Fibroblast of lung (primary cell): ENCODE results near the gene CEP164. TPM values are rescaled to one million over a fixed set of nuclear protein-coding genes. Genes with fewer than 3 reads are reported as not detected.

Source experiments
- DNase-seq, 2 donors: peaks; one replicate each; pipeline versions ENCODE4 v3.0.0 to v3.0.0-alpha.2; 2010; ENCODE audit warnings: low read depth in 2 of 2
- H2AFZ ChIP-seq: 2 replicates; pipeline ENCODE4 v1.5.1; 2012; ENCODE audit warnings: low read length, control low read depth, inconsistent platforms
- H3K27ac ChIP-seq: 2 replicates; pipeline ENCODE4 v1.5.1; 2011; ENCODE audit warnings: low read length, control low read depth; ENCODE audit not compliant: insufficient read depth
- H3K27me3 ChIP-seq: 2 replicates; pipeline ENCODE4 v1.5.1; 2011; ENCODE audit warnings: mild to moderate bottlenecking, low read length; ENCODE audit not compliant: control insufficient read depth, insufficient read depth
- H3K36me3 ChIP-seq: 2 replicates; pipeline ENCODE4 v1.5.1; 2011; ENCODE audit warnings: low read length; ENCODE audit not compliant: control insufficient read depth, insufficient read depth
- H3K4me1 ChIP-seq: 2 replicates; pipeline ENCODE4 v1.5.1; 2011; ENCODE audit warnings: low read length; ENCODE audit not compliant: control insufficient read depth, insufficient read depth; ENCODE audit errors: extremely low read depth
- H3K4me2 ChIP-seq: 2 replicates; pipeline ENCODE4 v1.5.1; 2011; ENCODE audit warnings: low read length, control low read depth; ENCODE audit not compliant: insufficient read depth; ENCODE audit errors: extremely low read depth
- H3K4me3 ChIP-seq, 4 experiments: fragments of 200-600 bp in 1 of 4; sonication (generic) in 1 of 4; replicated peaks in 1 of 4; 2 replicates each; pipeline ENCODE4 v1.5.1; 2011 to 2016; ENCODE audit warnings: low read length in 4 of 4, low read depth in 3 of 4, mild to moderate bottlenecking in 3 of 4, control low read depth in 2 of 4, inconsistent platforms in 1 of 4, mixed read lengths in 1 of 4; ENCODE audit not compliant: insufficient read depth in 1 of 4; ENCODE audit errors: control extremely low read depth in 1 of 4
- H3K79me2 ChIP-seq: 2 replicates; pipeline ENCODE4 v1.5.1; 2012; ENCODE audit warnings: mild to moderate bottlenecking, low read length, inconsistent platforms; ENCODE audit not compliant: control insufficient read depth, insufficient read depth
- H3K9ac ChIP-seq: 2 replicates; pipeline ENCODE4 v1.5.1; 2011; ENCODE audit warnings: mild to moderate bottlenecking, low read length, control low read depth; ENCODE audit not compliant: insufficient read depth
- H3K9me3 ChIP-seq: 2 replicates; pipeline ENCODE4 v1.5.1; 2012; ENCODE audit warnings: low read depth, low read length; ENCODE audit not compliant: control insufficient read depth, insufficient read depth
- H4K20me1 ChIP-seq: 2 replicates; pipeline ENCODE4 v1.5.1; 2011; ENCODE audit warnings: low read length; ENCODE audit not compliant: control insufficient read depth, insufficient read depth; ENCODE audit errors: extremely low read depth
- EZH2 ChIP-seq: IDR thresholded peaks from 2 replicates; pipeline ENCODE4 v1.5.1; 2012; ENCODE audit warnings: low read length, control low read depth, mild to moderate bottlenecking; ENCODE audit errors: missing control alignments
- polyA plus RNA-seq, 2 donors: library from polyadenylated mRNA; depleted of rRNA in 1 of 2; stranded (reverse) in 1 of 2; unstranded in 1 of 2; fragments of >200 nt; gene quantifications; 2 replicates each; pipeline ENCODE4 v1.2.1, GENCODE V29; 2011 to 2012; ENCODE audit warnings: missing spikeins in 1 of 2
- total RNA-seq: library from RNA; depleted of rRNA; stranded (reverse); fragments of >200 nt; gene quantifications from 2 replicates; pipeline ENCODE4 v1.2.1, GENCODE V29; 2014
- TF ChIP-seq, protein P1 (sequence below), 2 donors: IDR thresholded peaks in 1 of 2; conservative IDR thresholded peaks in 1 of 2; 1 replicate in 1 of 2; 2 replicates in 1 of 2; pipeline ENCODE4 v1.5.1; 2011 to 2012; ENCODE audit warnings: low read length in 2 of 2, control low read depth in 1 of 2, inconsistent platforms in 1 of 2, low read depth in 1 of 2, mild to moderate bottlenecking in 1 of 2

Gene CEP164
- total and polyA plus RNA-seq, 2 donors (not counting 1 experiment from before 2014, with no cell fraction given) = 16.1 to 33.5 TPM

DNA sequence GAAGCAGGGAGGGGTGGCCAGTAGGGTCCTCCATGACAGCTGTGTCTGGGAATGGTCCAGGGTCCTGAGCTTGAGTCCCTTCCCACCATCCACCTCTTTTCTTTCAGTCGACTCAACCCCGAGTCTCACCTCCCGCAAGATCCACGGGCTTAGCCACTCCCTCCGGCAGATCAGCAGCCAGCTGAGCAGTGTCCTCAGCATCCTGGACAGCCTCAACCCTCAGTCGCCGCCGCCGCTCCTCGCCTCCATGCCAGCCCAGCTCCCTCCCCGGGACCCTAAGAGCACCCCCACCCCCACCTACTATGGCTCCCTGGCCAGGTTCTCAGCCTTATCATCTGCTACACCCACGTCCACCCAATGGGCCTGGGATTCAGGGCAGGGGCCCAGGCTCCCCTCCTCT, 81.9 kb downstream of the CEP164 start:
- no peak for DNase-seq
- H3K9me3 ChIP-seq = no peaks in the 10 kb centered on the region
- no peaks in the 10 kb centered on the region for H3K27me3 ChIP-seq
- H3K36me3 ChIP-seq = peaks cover 14% of the 10 kb centered on the region
- no peak overlapping the region for H2AFZ ChIP-seq
- no peak overlapping the region for H3K27ac ChIP-seq
- H3K4me1 ChIP-seq = no peaks in the 10 kb centered on the region
- H4K20me1 ChIP-seq = no peaks in the 10 kb centered on the region
- no peak for TF ChIP-seq EZH2
- TF ChIP-seq, protein P1, sequence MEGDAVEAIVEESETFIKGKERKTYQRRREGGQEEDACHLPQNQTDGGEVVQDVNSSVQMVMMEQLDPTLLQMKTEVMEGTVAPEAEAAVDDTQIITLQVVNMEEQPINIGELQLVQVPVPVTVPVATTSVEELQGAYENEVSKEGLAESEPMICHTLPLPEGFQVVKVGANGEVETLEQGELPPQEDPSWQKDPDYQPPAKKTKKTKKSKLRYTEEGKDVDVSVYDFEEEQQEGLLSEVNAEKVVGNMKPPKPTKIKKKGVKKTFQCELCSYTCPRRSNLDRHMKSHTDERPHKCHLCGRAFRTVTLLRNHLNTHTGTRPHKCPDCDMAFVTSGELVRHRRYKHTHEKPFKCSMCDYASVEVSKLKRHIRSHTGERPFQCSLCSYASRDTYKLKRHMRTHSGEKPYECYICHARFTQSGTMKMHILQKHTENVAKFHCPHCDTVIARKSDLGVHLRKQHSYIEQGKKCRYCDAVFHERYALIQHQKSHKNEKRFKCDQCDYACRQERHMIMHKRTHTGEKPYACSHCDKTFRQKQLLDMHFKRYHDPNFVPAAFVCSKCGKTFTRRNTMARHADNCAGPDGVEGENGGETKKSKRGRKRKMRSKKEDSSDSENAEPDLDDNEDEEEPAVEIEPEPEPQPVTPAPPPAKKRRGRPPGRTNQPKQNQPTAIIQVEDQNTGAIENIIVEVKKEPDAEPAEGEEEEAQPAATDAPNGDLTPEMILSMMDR (conservative IDR thresholded peaks at IDR 0.05 in 1 of 2, IDR thresholded peaks at IDR 0.05 in 1 of 2; ENCODE audit: low read depth in 1 of 2, low read length in 2 of 2) = no peak
- no peak overlapping the region for H3K4me2 ChIP-seq
- no peaks in the 10 kb centered on the region for H3K79me2 ChIP-seq
- H3K4me3 ChIP-seq = no peak overlapping the region
- H3K9ac ChIP-seq = no peak overlapping the region

DNA sequence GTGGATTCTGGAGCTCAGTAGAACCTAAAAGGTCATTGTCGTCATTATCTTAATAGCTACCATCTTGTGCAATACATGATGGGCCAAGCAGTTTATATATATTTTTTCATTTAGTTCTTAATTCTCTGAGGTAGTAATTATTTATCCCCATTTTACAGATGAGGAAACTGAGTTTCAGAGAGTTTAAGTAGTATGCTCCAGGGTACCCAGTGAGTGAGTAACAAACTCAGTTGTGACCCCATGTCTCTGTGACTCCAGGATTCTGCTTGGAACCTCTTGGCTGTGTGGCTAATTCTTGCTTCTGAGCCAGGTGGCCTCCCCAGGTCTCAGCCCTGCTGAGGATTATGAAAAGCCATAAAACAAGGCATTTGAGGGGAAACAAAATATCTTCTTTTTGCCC, 82.6 kb downstream of the CEP164 start:
- no peak overlapping the region for H3K4me2 ChIP-seq
- TF ChIP-seq, protein P1 (conservative IDR thresholded peaks at IDR 0.05 in 1 of 2, IDR thresholded peaks at IDR 0.05 in 1 of 2; ENCODE audit: low read depth in 1 of 2, low read length in 2 of 2) = no peak
- TF ChIP-seq EZH2 = no peak
- H2AFZ ChIP-seq = no peak overlapping the region
- H3K27ac ChIP-seq = no peak overlapping the region
- no peaks in the 10 kb centered on the region for H3K79me2 ChIP-seq
- H3K9me3 ChIP-seq = no peaks in the 10 kb centered on the region
- H3K4me3 ChIP-seq = no peak overlapping the region
- no peaks in the 10 kb centered on the region for H3K4me1 ChIP-seq
- DNase-seq = no peak
- peaks cover 12% of the 10 kb centered on the region for H3K36me3 ChIP-seq
- H4K20me1 ChIP-seq = no peaks in the 10 kb centered on the region
- H3K9ac ChIP-seq = no peak overlapping the region
- no peaks in the 10 kb centered on the region for H3K27me3 ChIP-seq

DNA sequence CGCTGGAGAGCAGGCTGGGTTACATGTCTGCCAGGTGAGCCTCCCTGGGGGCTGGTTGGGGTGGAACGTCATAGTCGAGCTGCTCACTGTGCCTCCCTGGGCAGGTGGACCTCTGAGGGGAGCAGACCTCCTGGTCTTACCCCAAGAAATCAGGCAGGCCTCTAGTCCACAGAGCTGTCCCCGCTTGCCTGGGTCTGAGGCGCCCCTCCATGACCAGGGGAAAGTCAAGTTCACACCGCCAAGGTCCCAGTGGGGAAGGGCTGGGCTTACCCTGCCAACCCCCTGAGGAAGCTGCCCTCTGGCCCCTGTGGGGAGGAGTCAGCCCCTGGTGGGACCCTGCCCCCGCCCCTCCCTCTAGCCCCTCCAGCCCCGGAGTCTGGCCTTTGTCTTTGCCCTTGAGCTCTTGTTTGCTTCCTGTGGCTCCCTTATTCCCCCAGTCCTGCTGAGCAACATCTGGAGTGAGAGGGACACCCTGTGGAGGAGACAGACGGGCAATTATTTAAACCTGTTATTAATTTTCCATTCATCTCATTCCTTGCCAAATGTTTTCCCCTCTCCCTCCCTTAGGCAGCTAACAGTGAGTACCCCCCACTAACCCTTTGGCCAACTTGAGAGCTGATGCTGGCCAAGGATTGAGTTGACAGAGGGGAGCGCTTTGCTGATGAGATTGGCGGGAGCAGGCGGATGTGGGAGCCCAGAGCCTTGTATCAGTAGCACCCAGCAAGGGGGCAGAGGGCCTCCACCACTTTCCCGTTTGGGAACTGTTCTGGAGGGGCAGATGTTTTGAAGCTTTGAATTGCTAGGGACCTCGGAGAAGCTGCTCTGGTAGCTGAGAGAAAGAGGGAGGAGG, 83.4 kb downstream of the CEP164 start:
- TF ChIP-seq EZH2 = no peak
- TF ChIP-seq, protein P1 (conservative IDR thresholded peaks at IDR 0.05 in 1 of 2, IDR thresholded peaks at IDR 0.05 in 1 of 2; ENCODE audit: low read depth in 1 of 2, low read length in 2 of 2) = no peak
- no peaks in the 10 kb centered on the region for H3K27me3 ChIP-seq
- H3K79me2 ChIP-seq = no peaks in the 10 kb centered on the region
- H2AFZ ChIP-seq = no peak overlapping the region
- H3K27ac ChIP-seq = no peak overlapping the region
- H3K36me3 ChIP-seq = peaks cover 12% of the 10 kb centered on the region
- DNase-seq = no peak
- no peaks in the 10 kb centered on the region for H3K9me3 ChIP-seq
- no peaks in the 10 kb centered on the region for H3K4me1 ChIP-seq
- no peak overlapping the region for H3K4me3 ChIP-seq
- no peak overlapping the region for H3K4me2 ChIP-seq
- H3K9ac ChIP-seq = no peak overlapping the region
- no peaks in the 10 kb centered on the region for H4K20me1 ChIP-seq
